NB4 (cell line): Measurements from ENCODE around the gene MUL1.

ENCODE experiments used
- CTCF ChIP-seq: IDR thresholded peaks from one replicate; pipeline ENCODE4 v1.5.1; 2012; ENCODE audit warnings: low read depth, low read length
- MYC ChIP-seq: IDR thresholded peaks from 2 replicates; pipeline ENCODE4 v1.6.1; 2011; ENCODE audit warnings: low read depth, low read length
- POLR2A ChIP-seq: IDR thresholded peaks from 2 replicates; pipeline ENCODE4 v1.6.1; 2011; ENCODE audit warnings: mild to moderate bottlenecking; ENCODE audit not compliant: insufficient read length; ENCODE audit errors: extremely low read depth

- TF ChIP-seq CTCF: no peak
- TF ChIP-seq POLR2A: no peak
- TF ChIP-seq MYC: no peak
Measured at GRCh38 chr1:20465187-20465586, 42.8 kb downstream of the MUL1 start.
